DND-41 (cell line): ENCODE measurements around the gene B4GALNT1.

Experiments
- CTCF ChIP-seq: IDR thresholded peaks from 2 replicates; pipeline ENCODE4 v1.5.1; 2012; ENCODE audit warnings: borderline replicate concordance, low read length, moderate library complexity, mild to moderate bottlenecking; ENCODE audit not compliant: poor library complexity, severe bottlenecking; ENCODE audit errors: extremely low read depth
- EZH2 ChIP-seq: IDR thresholded peaks from 3 replicates; pipeline ENCODE4 v1.6.1; 2012; ENCODE audit warnings: borderline replicate concordance, low read depth, mild to moderate bottlenecking, moderate library complexity, low read length, inconsistent platforms; ENCODE audit not compliant: severe bottlenecking

GRCh38 chr12:57577981-57578758, 54.8 kb downstream of the B4GALNT1 start:
- TF ChIP-seq EZH2: no peak
- TF ChIP-seq CTCF: no peak
